Breast epithelium (tissue), 3 donors: ENCODE data around the gene RDH8.

Source experiments
- POLR2A ChIP-seq: fragments of 450-650 bp; IDR thresholded peaks from one replicate; pipeline ENCODE4 v1.6.1; 2016; ENCODE audit warnings: antibody characterized with exemption, mild to moderate bottlenecking, moderate library complexity
- POLR2AphosphoS5 ChIP-seq, 3 donors: sonication (generic); formaldehyde crosslinking; IDR thresholded peaks; one replicate each; pipeline ENCODE4 v1.6.1; 2017; ENCODE audit warnings: antibody characterized with exemption in 3 of 3
- TF ChIP-seq, protein P1 (sequence below), 3 donors: fragments of 450-650 bp; IDR thresholded peaks; one replicate each; pipeline ENCODE4 v1.5.1; 2016 to 2017; ENCODE audit warnings: antibody characterized with exemption in 3 of 3, mild to moderate bottlenecking in 3 of 3, moderate library complexity in 3 of 3

DNA sequence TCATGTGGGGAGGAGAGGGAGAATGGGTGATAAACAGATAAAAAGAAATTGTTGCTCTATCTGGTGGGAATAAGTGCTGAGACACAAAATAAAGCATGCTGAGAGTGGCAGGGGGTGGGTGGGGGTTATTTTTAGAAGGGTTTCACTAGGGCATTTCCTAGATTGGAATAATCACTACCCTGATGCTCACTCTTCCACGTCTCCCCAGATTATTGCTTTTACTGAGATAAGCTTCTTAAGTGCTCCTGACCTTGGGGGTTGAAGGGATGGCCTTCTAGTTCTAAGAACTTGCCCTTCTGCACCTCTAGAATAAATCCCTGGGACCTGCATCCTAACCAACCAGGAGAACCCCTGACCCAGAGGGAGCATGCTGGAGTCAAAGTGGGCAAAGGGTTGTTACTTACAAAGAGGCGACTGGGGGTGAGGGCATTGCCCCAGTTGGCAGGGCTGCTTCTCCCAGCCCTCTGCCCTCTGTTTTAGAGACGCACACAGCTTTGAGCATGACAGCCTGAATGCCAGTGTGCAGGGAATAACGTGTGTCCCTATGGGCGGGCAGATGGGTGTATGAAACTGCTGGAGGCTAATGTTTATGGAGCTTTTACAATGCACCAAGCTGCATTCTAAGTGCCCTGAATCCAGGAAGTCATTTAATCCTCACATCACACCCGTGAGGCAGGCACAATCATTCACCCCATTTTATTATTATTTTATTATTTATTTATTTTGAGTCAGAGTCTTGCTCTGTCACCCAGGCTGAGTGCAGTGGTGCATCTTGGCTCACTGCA is 743 bp downstream of the RDH8 start:
- TF ChIP-seq, protein P1, sequence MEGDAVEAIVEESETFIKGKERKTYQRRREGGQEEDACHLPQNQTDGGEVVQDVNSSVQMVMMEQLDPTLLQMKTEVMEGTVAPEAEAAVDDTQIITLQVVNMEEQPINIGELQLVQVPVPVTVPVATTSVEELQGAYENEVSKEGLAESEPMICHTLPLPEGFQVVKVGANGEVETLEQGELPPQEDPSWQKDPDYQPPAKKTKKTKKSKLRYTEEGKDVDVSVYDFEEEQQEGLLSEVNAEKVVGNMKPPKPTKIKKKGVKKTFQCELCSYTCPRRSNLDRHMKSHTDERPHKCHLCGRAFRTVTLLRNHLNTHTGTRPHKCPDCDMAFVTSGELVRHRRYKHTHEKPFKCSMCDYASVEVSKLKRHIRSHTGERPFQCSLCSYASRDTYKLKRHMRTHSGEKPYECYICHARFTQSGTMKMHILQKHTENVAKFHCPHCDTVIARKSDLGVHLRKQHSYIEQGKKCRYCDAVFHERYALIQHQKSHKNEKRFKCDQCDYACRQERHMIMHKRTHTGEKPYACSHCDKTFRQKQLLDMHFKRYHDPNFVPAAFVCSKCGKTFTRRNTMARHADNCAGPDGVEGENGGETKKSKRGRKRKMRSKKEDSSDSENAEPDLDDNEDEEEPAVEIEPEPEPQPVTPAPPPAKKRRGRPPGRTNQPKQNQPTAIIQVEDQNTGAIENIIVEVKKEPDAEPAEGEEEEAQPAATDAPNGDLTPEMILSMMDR (IDR thresholded peaks at IDR 0.05), result no peak
- no peak for TF ChIP-seq POLR2A
- no peak for TF ChIP-seq POLR2AphosphoS5 (IDR thresholded peaks at IDR 0.05)
